ENCODE results near the gene CDON.
"Not testable (repeated sequence)": the region's sequence is repeated elsewhere in the genome, so short reads cannot be mapped to it uniquely, and the experiment has no call there.

The CDON gene

DNA sequence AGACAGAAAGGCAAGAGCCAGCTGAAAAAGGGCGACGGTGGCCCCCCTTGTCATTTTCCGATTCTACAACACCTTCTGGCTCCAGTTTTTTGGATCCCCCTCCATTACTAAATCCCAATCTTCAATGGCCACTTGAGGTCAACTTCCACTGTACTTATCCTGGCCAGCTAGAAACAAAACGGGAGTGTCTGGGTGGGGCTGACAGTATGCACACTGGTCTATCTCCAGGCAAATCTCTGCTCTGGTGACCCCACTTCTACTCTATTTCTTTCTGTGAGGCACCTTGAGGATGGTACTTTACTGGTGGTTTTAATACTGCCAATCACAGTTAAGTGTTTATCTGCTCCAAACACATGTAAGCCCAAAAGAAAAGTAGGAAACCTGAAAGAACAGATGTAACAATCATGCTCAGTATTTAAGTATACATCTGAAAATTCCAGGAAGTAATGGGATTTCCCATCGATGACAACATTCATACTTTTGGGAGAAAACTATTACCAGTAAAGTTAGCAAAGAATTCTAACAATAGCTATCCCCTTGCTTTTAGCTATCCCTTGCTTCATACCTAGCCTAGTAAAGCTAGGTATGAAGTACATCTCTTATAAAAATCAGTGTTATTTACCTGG is 16.0 kb downstream of the CDON start:
- DNase-seq, result no peak

DNA sequence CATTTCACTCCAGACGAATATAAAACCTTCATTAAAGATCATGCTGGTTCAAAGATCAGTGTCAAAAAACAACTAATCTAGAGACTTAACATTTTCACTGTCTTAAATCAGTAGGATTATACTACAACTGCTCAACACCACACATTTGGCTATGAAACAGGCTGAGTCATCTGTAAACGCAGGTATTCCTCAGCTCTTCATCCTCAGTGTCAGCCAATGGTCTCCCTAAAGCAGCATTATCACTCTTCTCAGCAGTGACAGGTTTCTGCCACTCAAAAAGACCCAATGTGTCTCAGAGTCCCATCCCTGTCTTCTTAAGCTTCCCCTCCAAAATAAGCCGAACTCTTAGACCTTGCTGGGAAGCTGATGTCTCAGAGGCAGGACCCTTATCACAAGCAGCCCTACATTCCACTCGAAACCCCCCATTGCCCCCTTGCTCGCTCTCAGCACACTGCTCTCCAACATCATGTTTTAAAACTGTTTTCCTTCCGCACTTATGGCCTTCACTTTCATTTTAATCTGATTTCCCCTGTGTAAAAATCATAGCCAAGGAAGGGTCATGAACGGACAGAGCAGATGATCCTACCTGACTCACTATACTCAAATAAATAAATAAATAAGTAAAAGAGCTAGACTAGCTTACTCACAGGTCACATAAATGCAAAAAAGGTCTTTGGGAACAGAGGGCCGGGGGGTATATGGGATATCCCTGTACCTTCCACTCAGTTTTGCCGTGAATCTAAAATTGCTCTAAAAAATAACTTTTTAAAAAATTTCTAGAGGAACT is 23.0 kb downstream of the CDON start:
- DNase-seq, result no peak

DNA sequence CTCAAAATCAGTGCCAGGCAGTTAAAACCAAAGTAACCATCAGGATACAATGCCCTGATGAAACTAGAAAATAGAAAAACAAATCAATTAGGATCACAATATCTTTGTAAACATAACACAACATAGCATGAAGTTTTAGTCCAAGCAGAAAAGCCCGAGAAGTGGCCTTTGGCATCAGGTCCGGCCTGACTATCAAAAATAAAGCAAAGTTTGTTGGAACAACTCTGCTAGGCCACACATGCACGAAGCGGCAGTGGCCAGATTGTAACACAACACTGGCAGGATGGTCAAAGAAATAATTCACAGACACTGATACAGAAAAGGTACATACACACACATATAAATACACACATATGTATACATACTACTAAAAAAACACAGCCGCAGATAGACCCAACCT is 26.9 kb downstream of the CDON start:
- DNase-seq, result no peak

DNA sequence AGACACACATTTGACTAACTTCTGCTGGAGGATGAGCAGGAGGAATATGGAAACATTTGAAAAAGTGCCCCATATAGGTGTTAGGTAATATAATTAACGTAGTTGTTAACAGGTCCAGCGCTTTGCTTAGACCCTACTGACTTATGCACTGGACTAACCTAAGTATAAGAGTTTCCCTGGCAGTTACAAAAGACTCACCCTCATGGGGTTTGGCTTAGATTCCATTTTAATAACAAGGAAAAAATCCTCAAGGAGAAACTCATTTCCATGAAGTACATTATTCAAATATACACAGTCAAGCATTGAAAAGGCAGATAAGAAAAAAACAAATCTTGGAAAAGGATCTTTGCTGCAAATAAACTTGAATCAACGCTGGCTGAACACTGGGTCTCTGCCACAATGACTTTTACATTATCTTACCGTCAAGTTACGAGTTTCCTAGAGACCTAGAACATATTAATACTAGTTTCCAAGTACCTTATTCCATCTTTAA is 27.7 kb downstream of the CDON start:
- DNase-seq, result no peak

DNA sequence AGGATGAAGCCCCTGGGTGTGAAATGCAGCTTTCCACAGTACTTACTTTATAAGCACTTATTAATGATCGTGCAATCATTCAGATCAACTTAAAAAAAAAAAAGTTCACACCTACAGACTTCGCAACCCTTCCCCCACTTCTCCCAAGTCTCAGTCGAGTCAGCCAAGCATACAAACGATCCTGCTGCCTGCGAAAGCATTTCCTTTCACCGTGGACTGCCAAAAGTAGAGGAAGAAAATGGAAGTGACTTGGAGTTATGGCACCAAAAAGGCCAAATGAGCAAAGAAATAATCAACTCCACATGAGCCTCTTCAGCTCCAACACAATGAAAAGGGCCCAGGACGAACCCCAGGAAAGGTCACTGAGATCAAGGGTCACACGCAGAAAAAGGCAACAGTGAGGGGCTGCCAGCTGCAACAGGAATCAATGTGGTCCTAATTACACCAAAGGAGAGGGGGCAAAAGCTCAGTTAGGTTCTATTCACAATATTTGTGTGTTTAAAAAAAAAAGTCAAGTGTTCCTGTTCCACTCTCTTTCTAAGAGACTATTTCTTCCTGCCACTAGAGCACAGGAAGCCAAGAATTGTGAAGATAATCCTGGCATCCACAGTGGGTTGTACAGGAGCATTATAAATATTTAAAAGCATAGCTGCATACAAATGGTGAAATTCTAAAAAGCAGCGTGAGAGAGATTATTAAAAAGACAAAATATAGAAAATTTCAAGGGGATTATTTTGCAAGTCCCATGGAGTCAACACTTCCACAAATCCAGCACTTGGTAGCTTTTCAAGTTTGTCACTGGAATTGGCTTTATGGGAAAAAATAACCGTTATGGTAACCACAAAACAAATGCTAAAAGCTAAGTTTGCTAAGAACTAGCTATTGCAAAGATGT is 28.4 kb downstream of the CDON start:
- DNase-seq, result no peak

DNA sequence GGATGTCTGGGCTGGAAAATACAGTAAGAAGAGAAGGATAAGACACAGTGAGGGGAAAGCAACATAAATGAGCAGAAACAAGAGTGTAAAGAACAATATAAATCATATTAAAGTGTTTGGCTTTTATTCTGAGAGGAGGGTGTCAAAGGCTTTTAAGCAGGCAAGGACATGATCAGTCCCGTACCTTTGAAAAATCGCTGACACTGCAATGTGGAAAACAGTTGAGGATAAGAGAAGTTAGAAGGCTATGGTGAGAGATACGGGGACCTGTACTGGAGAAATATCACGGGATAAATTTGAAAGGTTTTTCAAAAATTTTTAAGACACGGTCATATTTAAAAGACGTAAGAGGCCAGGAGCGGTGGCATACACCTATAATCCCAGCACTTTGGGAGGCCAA is 30.3 kb downstream of the CDON start:
- no peak for DNase-seq

DNA sequence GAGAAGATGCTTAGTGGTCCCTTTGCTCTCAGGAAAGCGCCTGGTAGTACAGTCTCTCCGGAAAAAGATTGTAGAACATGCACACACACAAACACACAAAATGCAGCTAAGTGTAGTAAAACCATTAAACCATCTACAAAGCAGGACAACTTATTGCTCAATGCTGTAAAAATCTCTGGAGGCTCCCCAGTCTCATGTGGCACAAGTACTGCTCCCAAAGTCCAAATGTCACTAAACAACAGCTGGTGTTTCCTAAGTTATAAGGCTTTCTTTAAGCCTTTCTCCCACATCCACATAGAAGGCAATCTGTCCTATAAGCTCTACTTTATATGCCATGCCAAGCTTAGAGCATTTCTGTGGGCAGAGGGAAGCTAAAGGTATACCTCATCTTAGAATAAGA is 32.9 kb downstream of the CDON start:
- no peak for DNase-seq

DNA sequence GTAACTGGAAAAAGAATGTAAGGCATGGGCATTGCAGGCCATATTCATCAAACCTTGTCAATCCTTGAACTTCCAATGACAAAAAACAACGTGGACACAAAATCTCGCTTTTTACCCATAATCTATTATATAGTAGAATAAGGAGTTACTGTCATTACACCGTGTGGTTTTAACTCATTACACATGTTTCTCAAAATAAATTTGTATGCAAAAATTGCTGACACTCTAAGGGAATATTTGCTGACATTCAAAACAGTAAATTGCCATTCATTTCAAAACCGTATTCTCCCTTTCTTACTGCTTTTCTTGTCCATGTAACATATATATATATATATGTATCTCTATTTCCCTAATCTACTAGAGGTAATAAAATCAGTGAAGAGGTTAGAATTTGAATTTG is 33.4 kb downstream of the CDON start:
- DNase-seq, result no peak

DNA sequence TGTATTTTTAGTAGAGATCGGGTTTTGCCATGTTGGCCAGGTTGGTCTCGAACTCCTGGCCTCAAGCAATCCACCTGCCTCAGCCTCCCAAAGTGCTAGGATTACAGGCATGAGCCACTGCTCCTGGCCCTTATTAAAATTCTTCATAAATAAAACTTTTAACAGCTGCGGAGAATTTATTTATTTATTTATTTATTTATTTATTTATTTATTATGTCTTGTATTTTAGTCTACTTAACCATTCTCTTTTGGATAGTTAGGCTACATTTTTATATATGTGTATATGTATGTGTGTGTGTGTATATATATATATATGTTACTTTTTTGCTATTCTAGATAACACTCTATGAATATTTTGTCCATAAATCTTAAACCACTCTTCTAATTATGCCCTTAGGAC is 34.1 kb downstream of the CDON start:
- not testable (repeated sequence) for DNase-seq

DNA sequence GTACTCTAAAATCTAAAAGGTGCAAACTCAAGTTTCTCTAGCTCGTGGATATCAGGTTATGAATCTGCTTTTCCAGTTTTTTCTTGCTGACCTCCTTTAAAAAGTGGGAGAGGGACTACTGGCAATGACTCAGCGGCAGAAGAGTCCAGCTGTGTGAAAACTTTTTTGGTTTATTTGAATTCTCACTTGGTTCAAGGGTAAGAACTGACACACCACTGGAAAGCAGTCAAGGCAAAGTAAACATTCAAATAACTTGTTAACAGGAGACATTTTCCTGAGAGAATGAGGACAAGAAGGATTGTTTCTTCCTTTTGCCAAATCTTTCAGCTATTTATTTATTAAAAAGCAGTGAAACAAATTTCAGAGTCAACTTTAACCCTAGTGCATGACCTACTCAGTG is 36.1 kb downstream of the CDON start:
- no peak for DNase-seq

DNA sequence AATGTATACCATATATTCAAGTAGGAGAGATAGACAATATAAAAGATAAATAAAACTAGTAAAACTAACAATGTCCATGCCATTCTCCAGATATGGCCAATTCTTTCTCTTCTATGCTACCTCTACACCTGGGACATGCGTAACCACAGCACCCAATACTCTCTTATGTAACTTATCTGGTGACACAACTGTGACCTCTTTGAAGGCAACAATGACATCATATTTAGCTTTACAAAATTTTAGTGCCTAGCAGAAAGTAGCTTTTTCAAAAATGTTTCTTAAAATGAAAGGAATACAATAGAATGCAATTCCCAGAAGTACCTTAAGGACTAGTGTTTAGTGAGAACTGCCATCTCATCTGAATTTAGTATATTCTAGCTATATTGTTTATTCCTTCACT is 36.8 kb downstream of the CDON start:
- DNase-seq, result no peak

DNA sequence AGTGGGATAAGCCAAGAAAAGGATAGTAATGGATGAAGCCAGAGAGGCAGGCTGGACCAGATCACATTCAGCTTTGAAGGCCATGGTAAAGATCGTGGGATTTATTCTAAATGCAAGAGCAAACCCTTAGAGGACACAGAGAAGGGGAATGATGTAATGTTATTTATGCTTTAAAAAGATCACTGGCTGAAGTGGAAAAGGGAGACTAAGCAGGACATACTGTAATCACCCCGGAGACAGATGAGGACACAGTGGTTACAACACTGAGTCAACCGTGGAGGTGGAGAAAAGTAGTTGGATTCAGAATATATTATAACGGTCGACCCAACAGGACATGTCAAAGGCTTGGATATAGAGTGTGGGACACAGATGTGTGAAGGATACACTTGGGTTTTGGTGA is 38.5 kb downstream of the CDON start:
- no peak for DNase-seq

DNA sequence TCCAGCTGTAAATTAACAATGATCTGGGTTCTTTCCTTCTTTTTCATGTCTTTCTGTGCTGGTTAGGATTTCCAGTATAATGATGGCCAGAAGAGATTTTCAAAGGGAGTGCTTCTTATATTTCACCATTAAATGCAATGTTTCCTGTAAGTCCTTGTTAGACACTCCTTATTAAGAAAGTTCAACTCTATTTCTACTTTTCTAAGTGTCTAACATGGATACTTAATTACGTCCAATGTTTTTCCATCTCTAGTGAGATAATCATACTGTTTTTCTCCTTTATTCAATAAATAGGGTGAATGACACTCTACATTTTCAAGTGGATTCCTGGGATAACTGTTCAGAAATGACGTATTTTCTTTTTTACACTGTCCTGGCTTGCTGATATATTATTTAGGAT is 49.8 kb downstream of the CDON start:
- no peak for DNase-seq

DNA sequence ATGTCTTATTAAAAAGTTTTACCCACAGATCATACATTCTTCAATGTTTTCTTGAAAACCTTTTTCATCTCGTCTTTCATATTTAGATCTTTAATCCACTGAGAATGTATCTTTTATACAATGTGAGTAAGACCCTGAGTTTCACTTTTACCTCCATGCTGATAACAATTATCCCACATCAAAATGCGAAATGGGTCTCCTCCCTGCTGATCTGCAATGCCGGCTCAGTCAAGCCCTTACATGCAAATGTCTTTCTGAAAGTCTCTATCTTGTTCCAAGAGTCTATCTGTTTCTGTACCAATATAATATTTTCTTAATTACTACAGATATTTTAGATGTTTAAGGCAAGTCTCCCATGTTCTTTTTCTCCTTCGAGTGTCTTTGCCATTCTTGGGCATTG is 50.9 kb downstream of the CDON start:
- no peak for DNase-seq

DNA sequence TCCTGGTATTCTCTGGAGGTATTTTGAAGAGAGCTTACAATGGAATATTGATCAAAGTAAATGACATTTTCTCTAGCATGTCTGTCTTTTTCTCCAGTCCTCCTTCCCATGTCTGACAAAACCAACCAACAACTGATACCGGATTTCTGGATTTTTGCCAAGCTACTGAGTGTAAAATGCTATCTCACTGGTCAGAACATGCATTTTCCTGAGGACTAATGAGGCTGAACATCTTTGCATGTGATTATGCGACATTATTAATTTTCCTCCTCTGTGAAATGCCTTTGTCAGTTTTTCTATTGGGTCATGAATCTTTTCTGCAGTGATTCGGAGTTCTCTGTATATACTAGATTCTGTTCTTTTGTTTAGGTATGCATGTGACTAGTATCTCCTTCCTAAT is 51.4 kb downstream of the CDON start:
- DNase-seq, result no peak

DNA sequence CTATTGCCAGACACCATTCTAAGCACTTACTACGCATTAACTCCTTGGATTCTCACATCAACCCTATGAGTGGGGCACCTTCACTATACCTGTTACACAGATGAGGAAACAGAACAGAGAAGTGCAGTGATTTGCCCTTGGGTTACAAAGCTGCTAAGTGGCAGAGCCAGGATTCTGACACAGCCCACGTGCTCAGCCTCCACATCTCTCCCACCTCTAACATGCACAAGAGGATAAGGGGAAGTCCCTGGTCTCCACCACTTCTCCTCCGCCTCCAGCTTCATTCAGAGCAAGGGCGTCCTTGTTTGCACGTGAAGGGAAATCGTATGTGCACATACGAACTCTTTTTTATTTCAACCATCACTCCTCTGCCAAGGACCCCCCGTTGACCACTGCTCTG is 53.7 kb downstream of the CDON start:
- no peak for DNase-seq

DNA sequence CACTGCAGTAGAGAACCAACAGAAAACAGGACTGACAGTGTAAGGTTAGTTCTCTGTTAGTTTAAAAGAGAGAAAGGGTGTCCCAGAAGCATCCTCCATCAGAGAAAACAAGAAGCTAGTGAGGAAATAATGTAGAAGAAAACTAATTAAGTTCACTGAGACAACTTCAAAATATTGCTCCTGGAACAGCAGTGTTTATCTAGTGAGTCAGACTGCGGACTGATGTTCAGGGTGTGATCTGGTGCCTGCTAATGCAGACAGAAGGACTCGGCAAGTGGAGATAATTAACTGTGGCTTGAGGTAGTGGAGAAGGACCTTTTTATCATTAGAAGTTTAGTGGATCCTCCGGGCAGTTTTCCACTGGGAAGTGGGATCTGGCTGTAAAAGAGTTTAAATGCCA is 55.4 kb downstream of the CDON start:
- DNase-seq, result no peak

DNA sequence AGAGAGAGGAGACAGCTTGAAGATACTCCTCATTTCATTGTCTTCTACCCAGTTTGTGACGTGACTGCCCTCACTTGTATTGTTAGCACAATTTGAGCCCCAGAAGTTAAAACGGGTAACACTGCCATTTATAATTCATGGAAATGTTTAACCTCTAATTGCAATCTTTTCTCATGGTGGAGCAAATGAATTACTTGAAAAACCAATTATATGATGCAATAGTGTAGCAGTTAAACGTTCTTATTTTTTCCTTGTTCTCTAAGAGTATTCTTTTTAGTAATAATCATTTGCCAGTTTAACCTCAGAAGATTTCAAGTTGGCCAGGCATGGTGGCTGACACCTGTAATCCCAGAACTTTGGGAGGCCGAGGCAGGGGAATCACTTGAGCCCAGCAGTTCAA is 56.6 kb downstream of the CDON start:
- DNase-seq, result no peak

DNA sequence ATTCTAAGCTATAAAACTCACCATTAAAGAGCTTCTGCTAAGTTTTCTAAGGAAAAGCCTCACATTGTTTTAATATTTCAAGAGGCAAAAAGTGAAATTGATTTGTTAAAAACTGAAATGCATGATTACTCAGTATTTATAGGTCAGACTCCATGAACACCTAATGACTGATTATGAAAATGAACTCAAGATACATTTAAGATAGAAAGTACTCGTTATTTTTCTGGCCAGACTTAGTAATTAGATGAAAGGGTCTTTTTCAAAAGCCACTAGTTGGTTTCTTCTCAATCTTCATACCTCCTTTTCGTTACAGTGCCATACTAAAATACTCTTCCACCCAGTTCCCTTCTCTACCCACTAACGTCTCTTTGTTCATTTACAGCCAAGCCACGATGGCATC is 60.5 kb downstream of the CDON start:
- no peak for DNase-seq

DNA sequence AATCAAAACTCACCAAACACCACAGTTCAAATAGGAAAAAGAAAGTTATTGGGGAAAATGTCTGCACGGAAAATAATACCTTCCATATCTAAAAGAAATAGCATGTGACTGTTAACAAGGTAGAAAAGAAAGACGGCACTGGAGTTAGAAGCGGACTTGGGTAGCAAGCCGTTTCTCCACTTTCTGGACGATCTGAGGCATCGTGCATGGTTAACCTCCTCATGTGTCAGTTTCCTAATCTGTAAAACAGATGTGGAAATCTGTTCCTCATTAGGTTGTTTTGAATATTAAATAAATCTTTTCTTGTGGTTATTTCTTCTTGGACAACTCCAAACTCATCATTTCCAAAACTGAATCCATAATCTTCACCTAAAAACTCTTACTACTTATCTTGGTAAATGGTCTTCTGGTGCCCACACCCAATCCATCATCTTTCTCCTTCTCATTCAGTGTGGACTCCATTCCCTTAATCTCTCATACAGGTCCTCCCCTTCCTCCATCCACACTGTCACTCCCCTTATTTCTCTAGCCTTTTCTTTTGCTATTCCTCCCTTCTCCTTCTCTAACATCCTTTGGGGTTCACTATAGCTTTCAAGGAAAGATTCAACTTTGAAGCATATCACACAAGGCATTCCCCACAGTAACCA is 63.3 kb downstream of the CDON start:
- no peak for DNase-seq

DNA sequence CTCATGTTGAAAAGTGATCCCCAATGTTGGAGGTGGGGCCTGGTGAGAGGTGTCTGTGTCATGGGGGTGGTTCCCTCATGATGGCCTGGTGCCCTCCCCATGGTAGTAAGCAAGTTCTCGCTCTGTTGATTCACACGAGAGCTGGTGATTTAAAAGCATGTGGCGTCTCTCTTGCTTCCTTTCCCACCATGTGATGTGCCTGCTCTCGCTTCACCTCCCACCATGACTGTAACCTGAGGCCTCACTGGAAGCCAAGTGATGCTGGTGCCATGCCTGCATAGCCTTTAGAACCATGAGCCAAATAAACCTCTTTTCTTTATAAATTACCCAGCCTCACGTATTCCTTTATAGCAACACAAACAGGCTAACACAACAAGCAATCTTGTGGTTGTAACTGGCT is 64.4 kb downstream of the CDON start:
- no peak for DNase-seq

DNA sequence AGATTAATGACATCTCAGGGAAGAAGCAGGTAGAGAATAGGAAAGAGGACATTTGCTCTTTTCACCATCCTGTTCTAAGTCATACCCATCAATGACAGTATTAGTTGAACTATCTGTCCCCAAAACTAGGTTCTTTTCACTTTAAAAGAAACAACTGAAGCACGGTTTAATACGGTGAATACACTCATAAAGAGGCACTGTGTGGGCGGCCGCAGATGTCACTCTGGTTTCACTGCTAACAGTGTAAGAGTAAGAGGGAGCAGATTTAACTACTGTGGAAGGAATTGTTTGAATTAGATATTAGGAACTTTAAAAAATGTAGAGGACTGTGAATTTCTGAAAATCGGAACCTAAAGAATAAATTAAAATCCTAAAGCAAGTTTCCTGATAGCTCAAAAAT is 67.4 kb downstream of the CDON start:
- no peak for DNase-seq

DNA sequence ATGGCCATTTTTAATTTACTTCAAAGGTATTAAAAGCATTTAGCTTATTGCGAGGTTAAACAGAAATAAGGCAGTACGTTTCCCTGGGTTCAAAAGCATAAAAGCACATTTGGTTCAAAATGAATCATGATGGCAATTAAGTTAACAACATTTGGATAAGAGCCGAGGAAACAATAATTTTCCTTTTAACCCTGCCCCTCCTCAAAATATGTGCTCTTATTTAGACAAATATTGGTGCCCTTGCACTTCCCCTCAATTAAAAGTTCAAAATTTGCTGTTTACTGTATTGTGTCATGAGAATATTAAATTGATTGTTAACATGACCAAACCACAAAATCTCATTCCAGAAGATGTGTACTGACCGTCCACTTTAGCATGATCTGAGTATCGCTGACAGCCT is 68.2 kb downstream of the CDON start:
- no peak for DNase-seq

All from eye (tissue), 1 donor.